Body of pancreas (tissue), 4 donors: Measurements from ENCODE around the gene DCD.

Source experiments
- POLR2A ChIP-seq, 3 donors: fragments of 450-650 bp; IDR thresholded peaks; one replicate each; pipeline ENCODE4 v1.6.1; 2016; ENCODE audit warnings: antibody characterized with exemption in 3 of 3, mild to moderate bottlenecking in 2 of 3
- TF ChIP-seq, protein P1 (sequence below), 7 experiments: fragments of 450-650 bp in 4 of 7; fragments of 200-600 bp in 3 of 7; sonication (generic) in 3 of 7; IDR thresholded peaks; one replicate each; pipeline ENCODE4 v1.5.1; 2016 to 2019; ENCODE audit warnings: antibody characterized with exemption in 7 of 7

DNA sequence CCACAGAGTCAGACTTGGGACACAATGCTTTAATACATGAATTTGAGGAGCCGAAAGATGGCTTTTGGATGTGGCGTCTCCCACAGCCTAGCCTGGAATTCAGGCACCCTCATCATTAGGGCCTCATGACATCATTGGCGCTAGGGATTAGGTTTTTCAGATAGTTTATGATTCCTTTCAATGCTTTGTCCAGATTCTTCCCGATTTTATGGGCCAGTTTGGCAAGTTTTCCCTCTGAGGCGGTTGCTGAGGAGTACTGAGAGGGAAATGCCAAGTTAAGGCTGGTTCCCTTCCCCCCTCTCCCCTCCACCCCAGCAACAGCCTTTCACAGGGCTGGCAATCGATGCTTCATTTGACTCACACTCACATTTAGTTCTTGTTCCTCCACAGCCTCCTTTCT lies 40.0 kb downstream of the DCD start:
- TF ChIP-seq, protein P1, sequence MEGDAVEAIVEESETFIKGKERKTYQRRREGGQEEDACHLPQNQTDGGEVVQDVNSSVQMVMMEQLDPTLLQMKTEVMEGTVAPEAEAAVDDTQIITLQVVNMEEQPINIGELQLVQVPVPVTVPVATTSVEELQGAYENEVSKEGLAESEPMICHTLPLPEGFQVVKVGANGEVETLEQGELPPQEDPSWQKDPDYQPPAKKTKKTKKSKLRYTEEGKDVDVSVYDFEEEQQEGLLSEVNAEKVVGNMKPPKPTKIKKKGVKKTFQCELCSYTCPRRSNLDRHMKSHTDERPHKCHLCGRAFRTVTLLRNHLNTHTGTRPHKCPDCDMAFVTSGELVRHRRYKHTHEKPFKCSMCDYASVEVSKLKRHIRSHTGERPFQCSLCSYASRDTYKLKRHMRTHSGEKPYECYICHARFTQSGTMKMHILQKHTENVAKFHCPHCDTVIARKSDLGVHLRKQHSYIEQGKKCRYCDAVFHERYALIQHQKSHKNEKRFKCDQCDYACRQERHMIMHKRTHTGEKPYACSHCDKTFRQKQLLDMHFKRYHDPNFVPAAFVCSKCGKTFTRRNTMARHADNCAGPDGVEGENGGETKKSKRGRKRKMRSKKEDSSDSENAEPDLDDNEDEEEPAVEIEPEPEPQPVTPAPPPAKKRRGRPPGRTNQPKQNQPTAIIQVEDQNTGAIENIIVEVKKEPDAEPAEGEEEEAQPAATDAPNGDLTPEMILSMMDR (IDR thresholded peaks at IDR 0.05) = no peak
- no peak for TF ChIP-seq POLR2A (IDR thresholded peaks at IDR 0.05)
